Nucleus accumbens (tissue), 56 donors: Measurements from ENCODE around the gene CLCN5.

Source experiments
- DNase-seq, 56 donors: peaks; one replicate each; lab custom pipeline; 2025; lab: John Stamatoyannopoulos, UW

CLCN5 gene

DNA sequence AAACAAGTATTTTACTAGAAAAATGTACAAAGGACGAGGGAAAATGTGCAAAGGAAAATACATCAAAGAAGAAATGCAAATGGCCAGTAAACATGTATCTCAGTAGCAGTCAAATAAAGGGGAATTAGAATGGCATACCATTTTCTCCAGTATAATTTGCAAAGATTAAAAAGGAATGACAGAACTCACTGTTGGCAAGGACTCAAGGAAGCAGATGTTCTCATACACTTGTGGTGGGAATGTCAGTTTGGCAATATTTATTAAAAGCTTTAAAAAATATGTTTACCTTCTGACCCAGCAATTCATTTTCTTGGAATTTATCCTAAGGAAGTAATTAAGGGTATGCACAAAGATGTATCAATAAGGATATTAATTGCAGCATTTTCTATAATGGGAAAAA is 7.6 kb downstream of the CLCN5 start:
- no peak for DNase-seq

DNA sequence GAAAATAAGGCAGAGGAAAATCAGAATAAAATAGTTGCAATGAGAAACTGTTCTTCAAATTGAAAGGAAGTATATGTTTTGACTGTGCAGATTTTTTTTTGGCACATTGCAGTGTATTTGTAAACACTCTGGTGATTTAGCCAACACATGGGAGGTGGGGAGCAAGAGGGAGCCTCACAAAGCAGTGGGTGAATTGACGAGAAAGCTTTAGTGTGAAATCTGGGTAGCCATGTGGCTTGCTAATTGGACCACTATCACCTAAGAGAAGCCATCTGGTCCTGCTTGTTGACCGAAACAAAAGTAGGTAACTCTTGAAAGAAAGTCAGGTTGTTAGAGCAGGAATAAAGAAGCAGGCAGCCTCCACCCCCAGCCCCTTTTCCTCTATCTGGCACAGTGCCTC is 10.4 kb downstream of the CLCN5 start:
- DNase-seq: no peak

- DNase-seq: no peak
Observed at GRCh38 chrX:49934148-49934547, 11.8 kb downstream of the CLCN5 start.

DNA sequence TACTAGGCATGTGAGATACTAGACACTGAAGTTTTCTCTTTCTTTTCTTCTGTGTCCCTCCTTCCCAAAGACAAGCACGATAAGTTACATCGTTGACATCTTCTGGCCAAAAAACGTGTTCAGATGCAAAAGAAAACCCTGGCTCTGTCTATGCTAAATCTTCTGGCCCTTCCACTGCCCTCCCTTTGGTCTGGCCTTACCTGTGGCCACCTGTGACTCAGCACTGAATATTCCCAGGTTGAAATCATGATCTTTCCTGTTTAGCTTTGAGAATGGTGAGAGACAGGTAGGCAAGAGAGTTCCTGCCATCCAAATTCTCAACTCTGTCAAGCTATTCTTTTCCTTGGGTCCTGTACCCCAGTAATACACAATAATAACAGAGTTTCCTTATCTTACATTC is 12.3 kb downstream of the CLCN5 start:
- no peak for DNase-seq

- DNase-seq: no peak
Observed at GRCh38 chrX:49947781-49948180, 25.4 kb downstream of the CLCN5 start.

DNA sequence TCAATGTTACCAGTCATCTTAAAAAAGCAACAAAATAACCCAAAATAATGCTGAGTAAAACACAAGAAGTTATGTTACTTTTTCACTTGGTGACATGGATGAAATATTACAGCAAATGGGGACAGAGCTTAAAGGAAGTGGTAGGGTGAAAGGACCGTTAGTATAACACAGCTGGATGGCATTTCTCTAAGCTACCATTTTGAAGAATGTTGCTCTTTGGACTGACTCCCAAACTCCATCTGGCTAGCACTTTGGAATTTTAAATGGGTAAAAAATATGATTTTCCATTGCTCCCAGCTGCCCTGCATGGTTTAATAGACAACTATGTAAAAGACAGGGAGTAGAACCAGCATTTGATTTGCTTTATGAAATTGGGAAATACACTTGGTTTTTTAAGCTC is 27.6 kb downstream of the CLCN5 start:
- DNase-seq: no peak

- DNase-seq: no peak
Observed at GRCh38 chrX:49951524-49952193, 29.3 kb downstream of the CLCN5 start.

- no peak for DNase-seq
Observed at GRCh38 chrX:49956313-49956712, 33.9 kb downstream of the CLCN5 start.

- DNase-seq: no peak
Observed at GRCh38 chrX:49958727-49959485, 36.5 kb downstream of the CLCN5 start.

DNA sequence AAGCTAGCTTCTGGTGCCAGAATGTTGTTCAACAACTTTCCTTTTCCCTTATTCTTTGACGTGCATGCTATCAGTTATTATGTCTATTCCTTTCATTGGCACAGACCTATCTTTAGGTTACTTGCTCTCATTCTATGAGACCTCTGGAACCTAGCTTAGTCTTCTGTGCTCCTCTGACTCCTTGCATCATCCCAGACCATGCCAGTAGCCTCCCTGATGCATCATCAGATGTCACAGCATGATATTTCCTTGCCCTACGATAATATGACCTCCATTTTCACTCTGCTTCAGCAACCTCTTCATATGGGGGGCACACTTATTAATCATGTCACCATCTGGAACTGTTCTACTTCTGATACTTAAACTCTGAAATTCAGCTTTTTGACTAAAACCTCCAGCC is 37.2 kb downstream of the CLCN5 start:
- no peak for DNase-seq

DNA sequence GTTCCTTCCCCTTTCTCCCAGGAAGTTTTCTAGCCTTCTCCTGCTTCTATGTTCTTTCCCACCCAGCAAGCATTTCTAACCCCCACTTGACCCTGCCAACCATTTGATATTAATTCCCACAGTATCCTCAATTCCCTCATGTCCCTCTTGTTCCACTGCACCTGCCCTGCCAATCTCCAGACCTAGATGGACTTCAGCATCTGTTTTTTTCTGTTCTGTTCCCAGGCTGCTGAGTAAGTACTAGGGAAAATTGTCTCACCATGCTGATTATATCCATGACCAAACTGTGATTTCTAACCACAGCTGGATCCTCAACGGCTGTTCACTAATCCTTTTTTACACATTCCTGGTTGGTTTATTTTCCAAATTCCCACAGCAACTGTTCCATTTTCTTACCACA is 37.7 kb downstream of the CLCN5 start:
- DNase-seq: no peak

- no peak for DNase-seq
Observed at GRCh38 chrX:49970674-49971073, 48.3 kb downstream of the CLCN5 start.

DNA sequence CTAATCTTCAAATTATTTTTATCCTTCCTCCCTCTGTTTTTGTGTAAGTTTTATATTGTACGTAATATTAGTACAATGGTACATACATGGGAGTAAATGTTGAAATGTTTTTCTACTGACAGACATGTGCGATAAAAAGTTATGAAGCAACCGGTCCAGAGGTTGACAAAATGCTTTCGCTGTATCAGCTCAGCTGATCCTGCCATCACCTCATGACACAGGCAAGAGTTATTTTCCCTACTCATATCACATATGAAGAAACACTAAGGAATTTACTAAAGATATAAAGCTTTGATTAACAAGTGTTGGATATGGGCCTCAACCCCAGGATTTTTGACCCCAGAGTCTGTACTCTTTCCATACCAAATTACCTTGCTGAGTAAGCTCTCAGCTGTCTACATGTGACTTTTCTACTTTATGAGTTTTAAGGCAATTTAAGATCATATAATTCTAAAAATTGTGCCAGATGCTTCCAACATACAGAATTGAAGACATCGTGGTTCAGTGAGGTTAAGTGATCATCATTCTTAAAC is 50.0 kb downstream of the CLCN5 start:
- no peak for DNase-seq

- no peak for DNase-seq
Observed at GRCh38 chrX:49976682-49977197, 54.3 kb downstream of the CLCN5 start.

DNA sequence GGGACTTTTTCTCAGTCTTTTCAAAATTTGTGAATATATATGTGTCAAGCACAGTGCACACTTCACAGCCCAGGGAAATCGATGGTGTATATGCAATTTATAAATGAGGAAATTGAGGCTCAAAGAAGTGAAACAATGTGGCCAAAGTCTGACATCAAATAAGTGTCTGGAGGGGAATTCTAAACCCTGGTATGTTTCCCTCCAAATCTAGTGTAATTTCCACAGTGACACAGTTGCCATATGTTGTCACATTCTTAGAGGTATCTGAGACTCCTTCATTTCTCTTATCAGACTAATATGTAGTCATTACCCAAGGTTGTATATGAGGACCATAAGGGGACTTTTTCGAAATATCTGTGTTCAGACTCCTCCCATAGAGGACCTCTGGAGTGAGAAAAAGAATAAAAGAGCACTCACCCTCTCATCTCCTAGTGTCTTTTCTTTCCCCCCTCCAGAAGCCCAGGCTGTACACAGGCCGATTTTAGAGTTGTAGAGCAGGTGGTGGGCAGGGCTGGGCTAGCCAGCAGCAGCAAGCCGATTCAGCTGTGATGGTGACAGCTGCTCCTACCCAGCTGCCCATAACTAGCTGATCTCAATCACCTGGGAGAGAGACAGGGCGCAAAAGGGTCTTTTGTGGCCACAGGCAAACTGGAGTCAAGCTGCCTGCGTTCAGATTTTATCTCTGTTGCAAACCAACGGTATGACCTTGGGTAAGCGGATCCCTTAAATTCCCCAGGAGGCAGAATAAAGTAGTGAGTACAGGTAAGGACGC is 55.1 kb downstream of the CLCN5 start:
- no peak for DNase-seq

DNA sequence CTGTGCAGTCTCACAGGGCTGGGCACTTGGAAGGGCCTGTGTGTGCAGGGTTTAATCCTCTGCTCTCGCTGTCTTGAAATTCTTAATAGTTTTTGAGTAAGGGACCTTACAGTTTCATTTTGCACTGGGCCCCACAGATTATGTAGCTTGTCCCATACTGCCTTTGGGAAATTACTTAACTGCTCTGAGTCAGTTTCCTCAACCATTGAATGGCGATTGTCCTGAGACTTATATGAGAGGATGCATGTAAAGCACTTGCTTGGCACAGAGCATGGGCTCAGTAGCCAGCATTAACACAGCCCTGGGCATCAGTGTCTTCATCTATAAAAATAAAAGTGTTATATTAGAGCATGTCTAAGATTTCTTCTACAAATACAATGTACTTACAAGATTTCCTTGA is 55.8 kb downstream of the CLCN5 start:
- DNase-seq: no peak

GRCh38 chrX:49986058-49986457 is 63.7 kb downstream of the CLCN5 start:
- no peak for DNase-seq

- no peak for DNase-seq
Observed at GRCh38 chrX:49987651-49988050, 65.3 kb downstream of the CLCN5 start.

DNA sequence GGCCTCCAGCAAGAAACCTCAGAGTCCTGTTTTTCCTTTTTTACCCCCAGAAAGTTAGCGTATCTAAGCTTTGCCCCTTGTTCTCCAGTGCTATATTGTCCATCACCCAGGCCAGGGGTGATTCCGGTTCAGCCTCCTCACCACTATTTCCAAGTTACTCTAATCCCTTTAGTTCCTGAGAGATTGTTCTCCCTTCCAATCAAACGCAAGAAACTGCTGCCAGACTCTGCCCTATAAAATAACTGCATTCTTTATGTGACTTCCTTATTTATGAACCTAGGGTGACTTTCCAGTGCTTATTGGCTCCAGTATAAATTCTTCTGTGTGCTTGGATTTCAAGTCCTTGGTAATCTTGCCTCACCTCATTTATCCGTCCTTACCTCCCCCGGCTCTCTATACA is 65.7 kb downstream of the CLCN5 start:
- no peak for DNase-seq

- DNase-seq: no peak
Observed at GRCh38 chrX:49991758-49992157, 69.4 kb downstream of the CLCN5 start.

DNA sequence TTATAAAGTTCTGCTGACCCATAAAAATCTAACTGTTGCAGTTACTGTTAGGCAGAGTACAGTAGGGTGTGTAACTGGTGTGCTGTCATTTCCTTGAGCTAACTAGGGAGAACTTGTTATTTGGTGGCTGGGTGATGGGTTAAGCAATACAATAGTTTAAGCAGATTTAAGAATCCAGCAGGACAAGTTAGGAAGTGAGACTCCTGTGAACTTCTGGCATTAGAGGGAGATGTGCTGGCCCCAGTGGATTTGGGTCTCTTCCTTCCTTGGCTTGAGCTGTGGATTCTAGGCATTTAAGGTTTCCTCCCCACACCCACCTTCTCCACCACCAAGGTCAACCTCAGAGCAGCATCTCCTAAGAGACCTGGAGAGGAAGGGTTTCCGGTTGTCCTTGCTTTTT is 70.5 kb downstream of the CLCN5 start:
- no peak for DNase-seq
